Colon (tissue), 2 donors: Measurements from ENCODE around the gene KIF18B.

Experiments
- FAIRE-seq: peaks from 2 replicates; lab custom pipeline; 2012; peaks lifted over from hg19 to GRCh38; lab: Jason Lieb, UNC
- donor health status: control.
- donor health status: control.

KIF18B gene

DNA sequence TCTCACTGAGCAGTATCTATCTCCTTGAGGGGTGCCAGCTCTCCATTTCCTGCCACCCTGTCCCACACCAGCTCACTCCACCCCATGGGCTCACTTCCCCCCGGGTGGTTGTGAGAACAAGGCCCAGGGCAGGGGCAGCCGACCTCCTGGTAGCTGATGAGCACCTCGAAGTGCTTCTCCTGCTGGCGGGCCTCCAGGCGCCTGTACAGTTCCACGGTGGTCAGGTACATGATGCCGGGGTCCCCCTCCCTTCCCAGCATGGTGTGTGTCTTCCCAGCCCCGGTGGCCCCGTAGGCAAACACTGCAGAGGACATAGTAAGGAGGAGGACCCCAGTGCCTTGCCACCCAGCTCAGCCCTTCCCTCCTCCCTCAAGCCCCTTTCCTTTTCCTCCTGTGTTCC, 12.5 kb downstream of the KIF18B start:
- FAIRE-seq = no peak

DNA sequence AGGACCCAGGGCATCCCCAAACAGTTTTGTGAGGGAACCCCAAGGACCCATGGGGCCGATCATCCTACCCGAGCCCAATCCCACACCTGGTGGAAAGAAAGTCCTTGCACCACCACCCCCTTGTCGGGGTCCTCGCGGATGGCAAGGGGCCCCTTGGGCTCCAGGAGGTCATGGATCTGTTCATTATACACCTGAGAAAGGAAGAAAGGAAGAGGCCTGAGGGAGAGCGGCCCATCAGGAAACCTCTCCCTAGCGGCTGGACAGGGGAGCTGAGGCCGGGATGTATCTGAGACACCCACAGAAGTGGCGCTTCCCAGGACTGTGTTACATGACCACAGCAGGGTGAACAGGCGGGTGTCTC, 12.8 kb downstream of the KIF18B start:
- FAIRE-seq = no peak

GRCh38 chr17:44933824-44934744, 13.5 kb downstream of the KIF18B start:
- FAIRE-seq = no peak

GRCh38 chr17:44932787-44933097, 14.8 kb downstream of the KIF18B start:
- no peak for FAIRE-seq

DNA sequence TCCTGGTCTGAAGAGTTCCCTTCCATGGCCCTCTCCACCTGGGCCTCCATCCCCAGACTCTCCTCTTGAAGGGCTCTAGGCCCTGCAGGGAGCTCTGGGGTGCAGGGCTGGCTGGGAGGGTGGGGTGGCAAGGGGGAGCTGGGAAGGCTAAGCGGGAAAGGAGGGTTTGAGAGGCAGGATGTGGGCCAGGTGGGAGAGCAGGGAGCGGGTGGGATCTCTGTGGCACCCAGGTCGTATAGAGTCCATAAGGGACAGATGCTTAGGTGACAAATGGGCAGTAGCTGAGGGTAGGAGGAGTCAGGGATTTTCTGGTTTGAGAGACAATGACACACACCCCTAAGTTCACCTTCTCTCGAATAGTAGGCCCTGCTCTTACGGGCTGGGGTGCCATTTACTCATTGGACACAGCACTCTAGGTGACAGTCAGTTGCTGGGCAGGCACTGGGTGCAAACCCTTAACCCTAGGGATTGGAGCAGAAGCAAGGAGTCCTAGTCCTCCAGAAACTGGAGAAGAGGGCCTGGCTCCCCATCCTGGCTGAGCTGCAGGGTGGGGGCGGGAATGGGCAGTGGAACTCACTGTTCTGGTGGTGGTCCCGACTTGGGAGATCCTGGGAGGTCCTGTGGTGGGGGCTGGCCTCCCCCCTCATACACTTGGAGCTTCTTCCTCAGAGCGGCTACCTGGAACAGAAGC, 15.3 kb downstream of the KIF18B start:
- no peak for FAIRE-seq

- FAIRE-seq = no peak
Observed at GRCh38 chr17:44931376-44931775, 16.2 kb downstream of the KIF18B start.

DNA sequence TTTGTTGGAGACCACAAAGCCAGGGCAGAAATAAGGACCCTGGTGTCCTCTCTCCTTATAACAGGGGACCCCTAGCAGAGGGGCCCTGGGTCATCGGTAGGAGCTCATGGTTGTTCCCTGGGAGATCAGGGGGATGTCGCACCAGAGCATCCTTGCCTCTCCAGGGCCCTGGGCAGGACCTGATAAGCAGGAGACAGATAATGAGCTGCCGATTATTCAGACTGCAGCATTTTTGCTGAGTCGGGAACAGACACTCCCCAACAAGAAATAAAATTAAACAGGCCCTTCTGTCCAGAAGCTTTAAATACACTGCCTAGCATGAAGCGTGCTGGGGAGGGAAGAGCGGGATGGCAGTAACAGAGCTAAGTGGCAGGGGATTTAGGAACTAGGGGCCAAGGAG, 16.9 kb downstream of the KIF18B start:
- no peak for FAIRE-seq

DNA sequence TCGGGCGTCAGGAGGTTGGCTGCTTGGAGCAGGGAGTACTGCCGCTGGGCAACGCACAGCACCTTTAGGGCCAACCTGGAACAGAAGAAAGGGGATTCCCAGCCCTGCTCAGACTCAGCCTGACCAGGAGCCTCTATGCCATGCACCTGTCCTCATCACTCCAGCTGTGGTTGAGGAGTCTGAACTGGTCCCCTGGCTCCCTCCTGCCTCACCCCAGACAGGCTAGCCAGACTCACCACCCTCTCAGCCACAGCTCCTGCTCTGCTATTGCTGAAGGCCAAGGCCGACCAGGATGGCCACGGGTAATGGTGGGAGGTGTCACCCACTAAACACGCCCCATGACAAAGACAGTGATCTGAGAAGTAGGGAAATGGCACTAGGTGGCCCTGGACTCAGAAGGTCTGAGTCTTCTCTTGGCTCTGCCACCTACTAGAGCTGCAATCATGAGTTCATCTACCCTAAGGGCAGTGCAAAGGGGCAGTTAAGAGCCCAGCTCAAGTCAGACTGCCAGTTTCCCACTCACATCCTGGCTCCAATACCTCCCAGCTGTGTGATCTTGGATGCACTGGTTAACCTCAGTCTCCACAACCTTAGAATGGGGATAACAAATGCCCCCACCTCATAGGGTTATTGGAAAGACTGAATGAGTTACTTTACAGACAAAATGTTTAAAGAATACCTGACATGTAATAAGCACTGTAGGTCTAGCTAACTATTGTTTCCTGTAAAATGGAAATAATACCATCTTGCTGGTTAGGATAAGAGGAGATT, 18.4 kb downstream of the KIF18B start:
- no peak for FAIRE-seq

DNA sequence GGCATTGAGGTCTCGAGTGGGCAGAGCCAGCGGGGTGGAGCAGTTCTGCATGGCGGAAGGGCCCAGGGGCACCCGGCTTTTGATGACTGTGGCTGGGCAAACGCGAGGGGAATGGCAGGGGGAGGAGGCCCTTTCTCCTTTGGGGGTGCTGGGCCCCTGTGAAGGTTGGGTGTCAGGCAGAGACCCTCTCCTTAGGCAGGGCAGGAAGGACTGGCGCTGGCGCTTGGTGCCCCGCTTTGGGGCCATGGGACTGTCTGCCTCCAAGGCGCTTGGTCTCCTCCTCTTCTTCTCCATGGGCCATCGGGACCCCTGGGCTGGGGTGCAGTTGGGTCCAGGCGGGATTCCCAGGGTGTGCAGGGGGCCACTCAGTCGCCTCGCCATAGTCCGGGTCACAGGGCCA, 19.4 kb downstream of the KIF18B start:
- no peak for FAIRE-seq

GRCh38 chr17:44927696-44928095, 19.9 kb downstream of the KIF18B start:
- no peak for FAIRE-seq

GRCh38 chr17:44926821-44927525, 20.6 kb downstream of the KIF18B start:
- no peak for FAIRE-seq

DNA sequence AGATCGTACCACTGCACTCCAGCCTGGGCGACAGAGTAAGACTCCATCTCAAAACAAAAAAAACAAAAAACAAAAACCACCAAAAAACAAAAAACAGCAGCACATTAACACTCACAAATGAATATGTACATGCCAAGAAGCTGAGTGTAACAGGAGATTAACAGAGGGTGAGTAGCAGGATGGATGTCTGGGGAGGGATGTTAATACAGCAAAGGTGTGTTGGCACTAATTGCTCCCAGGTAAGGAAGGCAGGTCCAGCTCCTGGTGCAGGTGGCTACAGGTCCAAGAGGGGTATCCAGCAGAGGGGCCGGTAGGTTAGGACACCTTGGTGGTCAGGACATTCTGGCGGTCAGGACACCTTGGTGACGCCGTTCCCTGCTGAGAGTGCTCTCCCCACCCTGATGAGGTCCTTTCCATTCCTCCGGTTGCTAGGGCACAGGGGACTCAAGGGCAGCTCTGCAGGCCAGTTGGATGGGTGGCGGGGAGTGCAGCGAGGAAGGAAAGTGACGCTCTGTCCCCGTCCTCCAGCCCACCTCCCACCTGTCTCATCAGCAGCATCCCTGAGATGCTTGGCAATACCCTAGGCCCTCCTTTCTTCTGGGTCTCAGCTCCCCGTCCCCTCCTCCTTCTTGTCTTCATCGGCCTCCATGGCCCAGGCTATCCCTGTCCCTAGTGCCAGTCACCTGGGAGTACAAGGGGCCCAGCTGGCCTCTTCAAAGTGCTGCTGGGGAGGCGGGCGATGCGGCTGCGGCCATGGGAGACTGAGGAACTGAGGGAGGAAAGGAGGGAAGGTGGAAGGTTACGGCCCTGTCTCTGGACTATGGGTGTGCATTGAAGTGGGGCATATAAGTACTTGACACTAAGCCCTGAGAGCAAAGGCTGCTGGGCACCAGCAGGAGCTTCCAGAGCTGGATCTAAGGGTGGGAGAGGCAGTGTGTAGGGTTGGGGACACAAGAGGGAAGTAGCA, 21.6 kb downstream of the KIF18B start:
- FAIRE-seq = no peak

- FAIRE-seq = no peak
Observed at GRCh38 chr17:44924107-44924544, 23.4 kb downstream of the KIF18B start.

DNA sequence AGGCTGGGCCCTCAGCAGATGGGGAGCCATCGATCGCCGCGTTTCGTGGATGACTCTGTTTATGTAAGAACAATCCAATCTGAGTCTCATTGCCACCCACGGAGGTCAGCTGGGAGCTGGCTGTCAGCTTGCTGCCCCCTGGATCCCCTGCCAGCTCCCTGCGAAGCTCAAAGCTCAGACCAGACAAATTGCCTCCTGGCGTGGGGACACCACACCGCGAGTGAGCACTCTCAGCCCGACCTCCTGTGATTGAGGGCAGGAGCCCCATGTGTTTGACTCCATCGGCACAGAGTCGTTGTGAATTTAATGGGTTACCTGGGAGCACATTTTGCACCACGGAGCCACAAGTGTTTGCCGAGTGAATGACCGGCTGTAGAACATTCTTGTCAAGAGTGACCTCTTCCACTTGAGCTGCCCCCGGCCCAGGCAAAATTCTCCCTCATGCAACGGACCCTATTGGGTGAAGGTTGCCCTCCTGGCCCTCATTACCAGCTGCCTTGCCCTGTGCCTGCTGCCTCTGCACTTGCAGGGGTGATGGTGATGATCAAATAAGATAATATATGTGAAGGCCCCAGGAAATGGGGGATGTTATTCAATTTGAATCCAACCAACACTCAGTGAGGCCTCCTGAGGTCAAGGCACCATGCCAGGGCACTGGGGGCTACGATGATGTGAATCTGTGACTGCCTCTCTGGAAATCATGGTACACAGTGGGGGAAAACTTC, 24.7 kb downstream of the KIF18B start:
- FAIRE-seq = no peak

DNA sequence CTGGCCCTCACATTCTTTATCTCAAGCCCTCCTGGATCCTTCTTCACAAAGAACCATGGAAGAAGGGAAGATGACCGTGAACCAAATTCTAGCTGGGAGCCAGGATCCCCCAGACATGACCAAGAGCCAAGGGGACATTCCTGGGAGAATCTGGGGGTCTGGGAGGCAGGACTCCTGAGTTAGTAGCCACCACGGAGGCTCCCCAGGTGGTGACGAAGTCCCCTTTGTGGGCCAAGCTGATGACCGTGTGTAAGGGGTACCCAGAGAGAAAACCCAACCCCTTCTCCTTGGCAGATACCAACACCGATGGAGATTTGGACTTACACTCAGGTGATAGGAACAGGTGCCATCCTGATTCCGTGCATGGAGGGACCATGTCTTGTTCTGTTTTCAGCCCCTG, 25.4 kb downstream of the KIF18B start:
- no peak for FAIRE-seq

GRCh38 chr17:44921122-44921882, 26.3 kb downstream of the KIF18B start:
- no peak for FAIRE-seq

DNA sequence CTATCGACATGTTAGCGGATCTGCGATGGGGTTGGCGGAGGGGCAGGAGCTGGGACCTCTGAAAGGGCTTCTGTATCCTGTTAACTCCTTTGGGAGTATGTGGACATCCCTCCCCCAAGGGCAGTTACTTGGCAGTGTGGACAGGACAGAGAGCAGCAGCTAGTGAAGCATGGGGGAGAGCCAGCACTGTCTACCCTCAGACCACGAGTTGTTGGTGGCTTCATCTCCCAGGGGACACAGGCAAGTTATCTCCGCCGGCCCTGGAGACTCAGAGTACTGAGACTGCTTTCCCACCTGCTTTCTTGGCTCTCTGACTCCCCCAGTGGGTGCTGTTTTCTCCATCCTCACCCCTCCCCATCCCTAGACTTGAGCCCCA, 27.0 kb downstream of the KIF18B start:
- no peak for FAIRE-seq

DNA sequence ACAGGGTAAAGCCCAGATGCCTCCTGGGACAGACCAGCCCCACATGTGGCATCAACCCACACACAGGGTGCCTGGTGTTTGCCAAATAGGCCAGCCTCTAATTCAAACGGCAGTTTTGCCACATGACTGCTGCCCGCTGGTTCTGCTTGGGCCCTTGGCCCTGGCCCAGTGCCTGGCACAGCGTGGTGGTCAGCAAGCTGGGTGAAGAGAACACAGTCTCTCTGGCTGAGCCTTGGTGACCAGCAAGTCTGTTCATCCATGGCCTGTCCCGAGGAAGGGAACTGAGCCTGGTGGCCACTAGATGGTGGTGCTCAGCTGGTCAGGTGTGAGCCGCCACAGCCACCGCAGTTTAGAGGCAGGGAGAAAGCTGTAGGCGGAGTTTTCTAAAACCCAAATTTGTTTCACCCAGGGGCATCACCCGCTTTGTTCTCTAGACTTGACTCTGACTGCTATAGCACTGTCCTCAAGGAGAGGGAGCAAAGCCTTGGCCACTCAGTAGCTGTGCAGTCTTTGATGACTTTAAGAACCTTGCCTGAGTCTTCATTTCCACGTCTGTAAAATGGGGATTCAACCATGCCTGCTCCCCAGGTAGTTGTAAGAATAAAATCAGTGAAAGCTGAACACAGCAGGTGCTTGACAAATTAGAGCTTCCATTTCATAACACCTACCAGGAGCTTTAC, 27.5 kb downstream of the KIF18B start:
- no peak for FAIRE-seq

DNA sequence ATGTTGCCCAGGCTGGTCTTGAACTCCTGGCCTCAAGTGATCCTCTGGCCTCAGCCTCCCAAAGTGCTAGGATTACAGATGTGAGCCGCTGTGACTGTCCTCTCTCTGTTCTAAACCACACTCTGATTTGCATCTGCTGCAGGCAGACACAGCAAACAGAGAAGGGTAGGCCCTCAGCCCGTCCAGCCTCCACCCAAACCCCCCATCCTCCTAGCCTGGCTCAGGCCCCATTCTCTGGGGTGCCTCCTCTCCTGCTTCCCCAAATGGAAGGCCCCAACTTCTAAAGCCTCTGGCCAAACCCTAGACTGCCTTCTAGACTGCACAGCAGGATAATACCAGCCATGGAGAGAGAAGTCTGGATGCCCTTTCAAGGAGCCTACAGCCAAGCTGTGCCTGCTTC, 28.2 kb downstream of the KIF18B start:
- FAIRE-seq = no peak
